ENCODE results near the gene C16orf86. TPM values are rescaled to one million over a fixed set of nuclear protein-coding genes. Genes with fewer than 3 reads are reported as not detected.

Gene C16orf86
- total and polyA plus RNA-seq, 7 experiments from 2014 or later, result 3.5 to 6.4 (median 4.7) TPM

DNA sequence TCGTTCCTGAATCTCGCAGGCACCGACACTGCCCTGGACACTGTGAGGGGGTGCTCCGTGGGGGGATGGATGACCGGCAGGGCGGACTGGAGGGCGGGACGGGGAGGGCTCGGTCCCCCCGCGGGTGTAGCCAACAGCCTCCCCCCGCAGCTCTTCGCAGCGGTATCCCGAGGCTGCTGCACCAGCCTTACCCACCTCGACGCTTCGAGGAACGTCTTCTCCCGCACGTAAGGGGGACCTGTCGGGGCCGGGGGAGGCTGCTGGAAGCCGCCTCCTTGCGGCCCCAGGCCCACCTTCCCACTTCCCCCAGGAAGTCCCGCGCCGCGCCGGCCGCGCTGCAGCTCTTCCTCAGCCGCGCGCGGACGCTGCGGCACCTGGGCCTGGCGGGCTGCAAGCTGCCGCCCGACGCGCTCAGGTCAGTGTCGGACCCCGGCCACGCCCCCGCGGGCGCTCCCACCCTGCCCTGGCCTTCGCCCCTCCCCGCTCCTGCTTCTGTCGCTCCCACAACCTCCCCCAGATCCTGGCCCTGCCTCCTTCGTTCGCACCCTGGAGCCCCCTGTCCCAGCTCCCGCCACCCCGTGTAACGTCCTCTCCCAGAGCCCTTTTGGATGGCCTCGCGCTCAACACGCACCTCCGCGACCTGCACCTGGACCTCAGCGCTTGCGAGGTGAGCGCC, 18.4 kb upstream of the C16orf86 start:
- Mint-ChIP-seq H3K4me3 (peak overlapping the region in 2 of 10 donors; percentile 29 to 62), H3K27me3 (no peaks in the 10 kb centered on the region), H3K36me3 (peaks cover 8 to 21% (median 15%) of the 10 kb centered on the region in 5 donors), H3K9me3 (peaks cover 0 to 2% (median 0%) of the 10 kb centered on the region in 11 donors), H3K27ac (peak overlapping the region in 1 of 9 donors; percentile 19), H3K4me1 (peaks cover 5 to 34% (median 22%) of the 10 kb centered on the region in 7 donors)
- Histone ChIP-seq H3K27me3 (ENCODE audit: control insufficient read depth in 2 of 2, insufficient read depth in 2 of 2, low read length in 2 of 2) (no peaks in the 10 kb centered on the region), H3K4me3 (ENCODE audit: low read length) (no peak overlapping the region), H3K36me3 (ENCODE audit: control insufficient read depth in 2 of 3, insufficient read depth in 3 of 3, low read length in 3 of 3) (peaks cover 0 to 61% (median 39%) of the 10 kb centered on the region in 3 experiments), H3K27ac (ENCODE audit: low read depth, low read length) (no peak overlapping the region), H3K9me3 (ENCODE audit: control insufficient read depth in 2 of 3, low read length in 3 of 3) (no peaks in the 10 kb centered on the region), H3K4me1 (ENCODE audit: control insufficient read depth in 2 of 2, insufficient read depth in 2 of 2, low read length in 2 of 2) (peaks cover 9 to 15% of the 10 kb centered on the region in 2 donors)
- ATAC-seq, result no peak
- CTCF ChIA-PET, result interaction anchor here (2.2 to 7.3 kb wide), 2 partner anchors 19 to 101 kb away, joined by 6 to 107 read pairs; no protein-coding TSS in a partner anchor
- intact Hi-C loops (cut with micrococcal nuclease), result no loop called here
- DNase-seq, result no peak
- POLR2A ChIA-PET, result interaction anchor here (1.0 to 10.1 kb wide), 7 partner anchors 10 to 104 kb away, joined by 3 to 128 read pairs (median 4); partner anchors contain the start of genes ACD, CTCF and PARD6A

DNA sequence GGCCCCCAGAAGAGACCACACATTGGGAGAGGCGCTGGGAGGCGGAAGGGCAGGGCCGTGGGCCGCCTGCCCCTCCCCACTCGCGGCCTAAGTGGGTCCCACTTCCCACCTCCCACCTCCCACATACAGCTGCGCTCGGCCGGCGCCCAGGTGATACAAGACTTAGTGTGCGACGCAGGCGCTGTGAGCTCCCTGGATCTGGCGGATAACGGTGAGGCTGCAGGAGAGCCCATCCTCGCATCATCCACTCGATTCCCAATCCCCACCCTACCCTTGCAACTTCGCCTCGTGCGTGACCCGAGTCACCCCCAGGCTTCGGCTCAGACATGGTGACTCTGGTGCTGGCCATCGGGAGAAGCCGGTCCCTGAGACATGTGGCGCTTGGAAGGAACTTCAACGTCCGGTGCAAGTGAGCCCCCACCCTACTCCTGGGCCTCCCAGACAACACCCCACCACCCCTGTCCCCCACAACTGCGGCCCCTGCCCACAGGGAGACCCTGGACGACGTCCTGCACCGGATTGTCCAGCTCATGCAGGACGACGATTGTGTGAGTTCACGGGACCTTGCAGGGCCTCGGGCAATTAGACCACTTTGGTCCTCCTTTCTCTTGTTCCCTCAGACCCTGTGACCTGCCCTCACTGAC, 17.7 kb upstream of the C16orf86 start:
- peaks cover 0 to 66% (median 39%) of the 10 kb centered on the region in 3 experiments for H3K36me3 ChIP-seq (ENCODE audit: control insufficient read depth in 2 of 3, insufficient read depth in 3 of 3, low read length in 3 of 3)
- peak overlapping the region in 1 of 10 donors; percentile 62 for H3K4me3 Mint-ChIP-seq
- POLR2A ChIA-PET, result interaction anchor here (1.0 to 8.9 kb wide), 4 partner anchors 9 to 95 kb away, joined by 3 to 84 read pairs (median 4); partner anchors contain the start of genes ACD and PARD6A

DNA sequence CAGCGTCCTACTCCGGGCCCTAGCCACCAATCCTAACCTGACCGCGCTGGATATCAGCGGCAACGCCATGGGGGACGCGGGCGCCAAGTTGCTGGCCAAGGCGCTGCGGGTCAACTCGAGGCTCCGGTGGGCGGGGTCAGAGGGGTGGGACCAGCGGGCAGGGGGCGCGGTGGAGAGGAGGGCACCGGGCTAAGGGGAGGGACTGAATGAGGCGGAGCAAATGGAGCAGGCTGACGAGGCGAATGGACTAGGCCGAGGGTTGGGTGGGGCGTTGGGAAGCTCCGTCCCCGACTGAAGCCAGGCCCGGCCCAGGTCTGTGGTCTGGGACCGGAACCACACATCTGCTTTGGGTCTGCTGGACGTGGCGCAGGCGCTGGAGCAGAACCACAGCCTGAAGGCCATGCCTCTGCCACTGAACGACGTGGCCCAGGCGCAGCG, 17.1 kb upstream of the C16orf86 start:
- ChIA-PET POLR2A (interaction anchor here (8.9 kb wide), 1 partner anchor 9 kb away, joined by 84 read pairs; the partner anchor contains the start of genes ACD and PARD6A), CTCF (interaction anchor here (0.7 to 1.8 kb wide), 3 partner anchors 55 to 128 kb away, joined by 3 to 8 read pairs (median 4); no protein-coding TSS in a partner anchor)
- Mint-ChIP-seq H3K4me1 (peaks cover 6 to 28% (median 17%) of the 10 kb centered on the region in 7 donors), H3K9me3 (no peaks in the 10 kb centered on the region), H3K36me3 (peaks cover 8 to 22% (median 15%) of the 10 kb centered on the region in 5 donors), H3K4me3 (no peak overlapping the region), H3K27ac (peak overlapping the region in 1 of 9 donors; percentile 86), H3K27me3 (no peaks in the 10 kb centered on the region)
- ATAC-seq (no peak), DNase-seq (no peak)
- Histone ChIP-seq H3K4me1 (ENCODE audit: control insufficient read depth in 2 of 2, insufficient read depth in 2 of 2, low read length in 2 of 2) (peaks cover 9 to 15% of the 10 kb centered on the region in 2 donors), H3K27me3 (ENCODE audit: control insufficient read depth in 2 of 2, insufficient read depth in 2 of 2, low read length in 2 of 2) (no peaks in the 10 kb centered on the region), H3K4me3 (ENCODE audit: low read length) (no peak overlapping the region), H3K36me3 (ENCODE audit: control insufficient read depth in 2 of 3, insufficient read depth in 3 of 3, low read length in 3 of 3) (peaks cover 0 to 73% (median 39%) of the 10 kb centered on the region in 3 experiments), H3K9me3 (ENCODE audit: control insufficient read depth in 2 of 3, low read length in 3 of 3) (no peaks in the 10 kb centered on the region), H3K27ac (ENCODE audit: low read depth, low read length) (peak overlapping the region; percentile 23)
- intact Hi-C loops (cut with micrococcal nuclease), result no loop called here

More for the DNA sequence above, 17.7 kb upstream of the C16orf86 start:
- ATAC-seq, result no peak
- peaks cover 8 to 22% (median 15%) of the 10 kb centered on the region in 5 donors for H3K36me3 Mint-ChIP-seq
- no peak overlapping the region for H3K4me3 ChIP-seq (ENCODE audit: low read length)
- H3K27ac ChIP-seq (ENCODE audit: low read depth, low read length), result peak overlapping the region; percentile 23
- intact Hi-C loops (cut with micrococcal nuclease), result no loop called here
- H3K9me3 Mint-ChIP-seq, result peaks cover 0 to 2% (median 0%) of the 10 kb centered on the region in 11 donors
- CTCF ChIA-PET, result interaction anchor here (0.7 to 1.8 kb wide), 3 partner anchors 54 to 128 kb away, joined by 3 to 8 read pairs (median 4); no protein-coding TSS in a partner anchor
- peaks cover 9 to 15% of the 10 kb centered on the region in 2 donors for H3K4me1 ChIP-seq (ENCODE audit: control insufficient read depth in 2 of 2, insufficient read depth in 2 of 2, low read length in 2 of 2)
- H3K4me1 Mint-ChIP-seq, result peaks cover 6 to 34% (median 22%) of the 10 kb centered on the region in 7 donors
- no peak for DNase-seq
- H3K27me3 ChIP-seq (ENCODE audit: control insufficient read depth in 2 of 2, insufficient read depth in 2 of 2, low read length in 2 of 2), result no peaks in the 10 kb centered on the region
- H3K27me3 Mint-ChIP-seq, result no peaks in the 10 kb centered on the region
- no peaks in the 10 kb centered on the region for H3K9me3 ChIP-seq (ENCODE audit: control insufficient read depth in 2 of 3, low read length in 3 of 3)
- peak overlapping the region in 1 of 9 donors; percentile 19 for H3K27ac Mint-ChIP-seq

- Histone ChIP-seq H3K27ac (ENCODE audit: low read depth, low read length) (peak overlapping the region; percentile 11), H3K27me3 (ENCODE audit: control insufficient read depth in 2 of 2, insufficient read depth in 2 of 2, low read length in 2 of 2) (no peaks in the 10 kb centered on the region), H3K9me3 (ENCODE audit: control insufficient read depth in 2 of 3, low read length in 3 of 3) (no peaks in the 10 kb centered on the region), H3K4me3 (ENCODE audit: low read length) (no peak overlapping the region), H3K4me1 (ENCODE audit: control insufficient read depth in 2 of 2, insufficient read depth in 2 of 2, low read length in 2 of 2) (peaks cover 9 to 15% of the 10 kb centered on the region in 2 donors), H3K36me3 (ENCODE audit: control insufficient read depth in 2 of 3, insufficient read depth in 3 of 3, low read length in 3 of 3) (peaks cover 0 to 78% (median 42%) of the 10 kb centered on the region in 3 experiments)
- H3K27me3 Mint-ChIP-seq, result no peaks in the 10 kb centered on the region
- CTCF ChIA-PET, result interaction anchor here (1.8 kb wide), 1 partner anchor 129 kb away, joined by 8 read pairs; no protein-coding TSS in a partner anchor
- peaks cover 8 to 22% (median 15%) of the 10 kb centered on the region in 5 donors for H3K36me3 Mint-ChIP-seq
- peaks cover 6 to 27% (median 16%) of the 10 kb centered on the region in 7 donors for H3K4me1 Mint-ChIP-seq
- DNase-seq (no peak), ATAC-seq (no peak)
- no peaks in the 10 kb centered on the region for H3K9me3 Mint-ChIP-seq
- intact Hi-C loops (cut with micrococcal nuclease), result no loop called here
- peak overlapping the region in 2 of 10 donors; percentile 23 to 64 for H3K4me3 Mint-ChIP-seq
- POLR2A ChIA-PET, result interaction anchor here (1.4 to 8.9 kb wide), 2 partner anchors 8 to 88 kb away, joined by 3 to 84 read pairs; partner anchors contain the start of genes ACD, CTCF and PARD6A
- H3K27ac Mint-ChIP-seq, result peak overlapping the region in 8 of 9 donors; percentile 46 to 92 (median 77)
Measured at GRCh38 chr16:67650023-67650422, 16.6 kb upstream of the C16orf86 start.

DNA sequence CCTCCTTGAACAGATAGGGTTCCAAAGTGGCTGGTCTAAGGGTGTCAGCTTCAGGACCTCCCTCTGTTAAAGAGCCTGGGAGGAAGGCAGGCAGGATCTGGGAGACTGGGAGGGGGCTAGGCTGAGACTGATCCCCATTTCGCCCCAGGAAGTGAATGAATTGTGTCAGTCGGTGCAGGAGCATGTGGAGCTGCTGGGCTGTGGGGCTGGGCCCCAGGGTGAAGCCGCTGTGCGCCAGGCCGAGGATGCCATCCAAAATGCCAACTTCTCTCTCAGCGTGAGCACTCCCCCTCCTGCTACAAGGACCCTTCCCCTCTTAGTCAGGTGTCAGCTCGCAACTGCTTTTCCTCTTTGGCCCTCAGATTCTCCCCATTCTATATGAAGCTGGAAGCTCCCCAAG, 15.6 kb upstream of the C16orf86 start:
- peaks cover 8 to 23% (median 18%) of the 10 kb centered on the region in 7 donors for H3K4me1 Mint-ChIP-seq
- Histone ChIP-seq H3K27me3 (ENCODE audit: control insufficient read depth in 2 of 2, insufficient read depth in 2 of 2, low read length in 2 of 2) (no peaks in the 10 kb centered on the region), H3K4me3 (ENCODE audit: low read length) (no peak overlapping the region), H3K9me3 (ENCODE audit: control insufficient read depth in 2 of 3, low read length in 3 of 3) (no peaks in the 10 kb centered on the region), H3K4me1 (ENCODE audit: control insufficient read depth in 2 of 2, insufficient read depth in 2 of 2, low read length in 2 of 2) (peaks cover 0 to 7% of the 10 kb centered on the region in 2 donors), H3K36me3 (ENCODE audit: control insufficient read depth in 2 of 3, insufficient read depth in 3 of 3, low read length in 3 of 3) (peaks cover 0 to 88% (median 41%) of the 10 kb centered on the region in 3 experiments), H3K27ac (ENCODE audit: low read depth, low read length) (no peak overlapping the region)
- H3K27me3 Mint-ChIP-seq, result no peaks in the 10 kb centered on the region
- H3K36me3 Mint-ChIP-seq, result peaks cover 8 to 26% (median 21%) of the 10 kb centered on the region in 5 donors
- ATAC-seq (no peak), DNase-seq (no peak)
- H3K27ac Mint-ChIP-seq, result peak overlapping the region in 8 of 9 donors; percentile 21 to 86 (median 74)
- intact Hi-C loops (cut with micrococcal nuclease), result no loop called here
- no peaks in the 10 kb centered on the region for H3K9me3 Mint-ChIP-seq
- ChIA-PET POLR2A (interaction anchor here (1.3 to 8.9 kb wide), 4 partner anchors 7 to 96 kb away, joined by 3 to 84 read pairs (median 5); partner anchors contain the start of genes ACD, CTCF and PARD6A), CTCF (interaction anchor here (1.5 kb wide), 1 partner anchor 89 kb away, joined by 3 read pairs; no protein-coding TSS in a partner anchor)
- peak overlapping the region in 1 of 10 donors; percentile 59 for H3K4me3 Mint-ChIP-seq

DNA sequence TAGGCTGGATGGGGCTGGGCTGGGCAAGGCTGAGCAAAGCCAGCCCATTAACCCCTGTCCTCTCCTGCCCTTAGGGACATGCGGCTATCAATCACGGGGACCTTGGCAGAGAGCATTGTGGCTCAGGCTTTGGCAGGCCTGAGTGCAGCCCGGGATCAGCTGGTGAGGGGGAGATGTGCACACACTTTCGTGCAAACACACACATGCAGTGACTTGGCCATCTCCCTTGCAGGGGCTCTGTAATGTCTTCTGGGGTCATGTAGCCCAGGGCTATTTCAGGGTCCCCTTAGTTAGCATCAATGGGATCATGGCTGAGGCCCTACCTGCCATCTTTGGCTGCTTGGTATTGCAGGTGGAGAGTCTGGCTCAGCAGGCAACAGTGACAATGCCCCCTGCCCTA, 14.8 kb upstream of the C16orf86 start:
- peaks cover 8 to 26% (median 21%) of the 10 kb centered on the region in 5 donors for H3K36me3 Mint-ChIP-seq
- ChIA-PET POLR2A (interaction anchor here (1.4 to 1.8 kb wide), 2 partner anchors 9 to 90 kb away, joined by 3 to 6 read pairs; partner anchors contain the start of genes ACD, CTCF and PARD6A), CTCF (interaction anchor here (1.5 kb wide), 1 partner anchor 90 kb away, joined by 3 read pairs; no protein-coding TSS in a partner anchor)

More for the DNA sequence above, 14.8 kb upstream of the C16orf86 start:
- H3K36me3 ChIP-seq (ENCODE audit: control insufficient read depth in 2 of 3, insufficient read depth in 3 of 3, low read length in 3 of 3), result peaks cover 0 to 88% (median 36%) of the 10 kb centered on the region in 3 experiments
- H3K27ac ChIP-seq (ENCODE audit: low read depth, low read length), result peak overlapping the region; percentile 7
- ATAC-seq (no peak), DNase-seq (no peak)
- no peaks in the 10 kb centered on the region for H3K27me3 ChIP-seq (ENCODE audit: control insufficient read depth in 2 of 2, insufficient read depth in 2 of 2, low read length in 2 of 2)
- no peaks in the 10 kb centered on the region for H3K9me3 Mint-ChIP-seq
- H3K27me3 Mint-ChIP-seq, result no peaks in the 10 kb centered on the region
- H3K27ac Mint-ChIP-seq, result peak overlapping the region in 6 of 9 donors; percentile 19 to 76 (median 42)
- H3K4me1 ChIP-seq (ENCODE audit: control insufficient read depth in 2 of 2, insufficient read depth in 2 of 2, low read length in 2 of 2), result no peaks in the 10 kb centered on the region
- H3K4me1 Mint-ChIP-seq, result peaks cover 5 to 18% (median 16%) of the 10 kb centered on the region in 7 donors
- no peak overlapping the region for H3K4me3 Mint-ChIP-seq
- no peak overlapping the region for H3K4me3 ChIP-seq (ENCODE audit: low read length)
- no peaks in the 10 kb centered on the region for H3K9me3 ChIP-seq (ENCODE audit: control insufficient read depth in 2 of 3, low read length in 3 of 3)
- intact Hi-C loops (cut with micrococcal nuclease), result no loop called here
